ENCODE results near the gene SLC41A3.
A peak's percentile ranks its signal among the peaks of the same experiment; 100 is the strongest.

The SLC41A3 gene

GRCh38 chr3:126057936-126058335 lies 26.0 kb downstream of the SLC41A3 start:
- DNase-seq (ENCODE audit: low read depth, low spot score) = no peak
- H3K4me3 ChIP-seq (ENCODE audit: low read depth, low read length) = no peak overlapping the region
- in situ Hi-C loops (cut with HindIII; ENCODE audit: low sequenced_read_pairs) = no loop called here
- TF ChIP-seq CTCF (IDR thresholded peaks at IDR 0.05; ENCODE audit: low read depth, low read length) = no peak

- no peak for DNase-seq (ENCODE audit: low read depth, low spot score)
- no peak overlapping the region for H3K4me3 ChIP-seq (ENCODE audit: low read depth, low read length)
- TF ChIP-seq CTCF (IDR thresholded peaks at IDR 0.05; ENCODE audit: low read depth, low read length) = no peak
- in situ Hi-C loops (cut with HindIII; ENCODE audit: low sequenced_read_pairs) = no loop called here
Observed at GRCh38 chr3:126057501-126057819, 26.5 kb downstream of the SLC41A3 start.

GRCh38 chr3:126056681-126057500 lies 27.0 kb downstream of the SLC41A3 start:
- in situ Hi-C loops (cut with HindIII; ENCODE audit: low sequenced_read_pairs) = no loop called here
- TF ChIP-seq CTCF (IDR thresholded peaks at IDR 0.05; ENCODE audit: low read depth, low read length) = no peak
- peak; percentile 29 for DNase-seq (ENCODE audit: low read depth, low spot score)
- no peak overlapping the region for H3K4me3 ChIP-seq (ENCODE audit: low read depth, low read length)

- in situ Hi-C loops (cut with HindIII; ENCODE audit: low sequenced_read_pairs) = no loop called here
- no peak for DNase-seq (ENCODE audit: low read depth, low spot score)
- no peak for TF ChIP-seq CTCF (IDR thresholded peaks at IDR 0.05; ENCODE audit: low read depth, low read length)
Observed at GRCh38 chr3:126056088-126056487, 27.8 kb downstream of the SLC41A3 start.

GRCh38 chr3:126054870-126055269 lies 29.1 kb downstream of the SLC41A3 start:
- no peak for TF ChIP-seq CTCF (IDR thresholded peaks at IDR 0.05; ENCODE audit: low read depth, low read length)
- no peak overlapping the region for H3K4me3 ChIP-seq (ENCODE audit: low read depth, low read length)
- DNase-seq (ENCODE audit: low read depth, low spot score) = no peak
- in situ Hi-C loops (cut with HindIII; ENCODE audit: low sequenced_read_pairs) = no loop called here

More at GRCh38 chr3:126056088-126056487, 27.8 kb downstream of the SLC41A3 start:
- no peak overlapping the region for H3K4me3 ChIP-seq (ENCODE audit: low read depth, low read length)

GRCh38 chr3:126053949-126054569 lies 29.9 kb downstream of the SLC41A3 start:
- in situ Hi-C loops (cut with HindIII; ENCODE audit: low sequenced_read_pairs) = no loop called here
- TF ChIP-seq CTCF (IDR thresholded peaks at IDR 0.05; ENCODE audit: low read depth, low read length) = no peak
- H3K4me3 ChIP-seq (ENCODE audit: low read depth, low read length) = no peak overlapping the region
- DNase-seq (ENCODE audit: low read depth, low spot score) = no peak
